ENCODE measurements around the gene SLC13A3.
"Not testable (repeated sequence)": the region's sequence is repeated elsewhere in the genome, so short reads cannot be mapped to it uniquely, and the experiment has no call there.

GRCh38 chr20:46676649-46677316, 25.5 kb upstream of the SLC13A3 start:
- TF ChIP-seq, protein P1, sequence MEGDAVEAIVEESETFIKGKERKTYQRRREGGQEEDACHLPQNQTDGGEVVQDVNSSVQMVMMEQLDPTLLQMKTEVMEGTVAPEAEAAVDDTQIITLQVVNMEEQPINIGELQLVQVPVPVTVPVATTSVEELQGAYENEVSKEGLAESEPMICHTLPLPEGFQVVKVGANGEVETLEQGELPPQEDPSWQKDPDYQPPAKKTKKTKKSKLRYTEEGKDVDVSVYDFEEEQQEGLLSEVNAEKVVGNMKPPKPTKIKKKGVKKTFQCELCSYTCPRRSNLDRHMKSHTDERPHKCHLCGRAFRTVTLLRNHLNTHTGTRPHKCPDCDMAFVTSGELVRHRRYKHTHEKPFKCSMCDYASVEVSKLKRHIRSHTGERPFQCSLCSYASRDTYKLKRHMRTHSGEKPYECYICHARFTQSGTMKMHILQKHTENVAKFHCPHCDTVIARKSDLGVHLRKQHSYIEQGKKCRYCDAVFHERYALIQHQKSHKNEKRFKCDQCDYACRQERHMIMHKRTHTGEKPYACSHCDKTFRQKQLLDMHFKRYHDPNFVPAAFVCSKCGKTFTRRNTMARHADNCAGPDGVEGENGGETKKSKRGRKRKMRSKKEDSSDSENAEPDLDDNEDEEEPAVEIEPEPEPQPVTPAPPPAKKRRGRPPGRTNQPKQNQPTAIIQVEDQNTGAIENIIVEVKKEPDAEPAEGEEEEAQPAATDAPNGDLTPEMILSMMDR (IDR thresholded peaks at IDR 0.05; ENCODE audit: low read depth, low read length, poor library complexity, severe bottlenecking) = not testable (repeated sequence)
- TF ChIP-seq EZH2phosphoT487 (IDR thresholded peaks at IDR 0.05; ENCODE audit: borderline replicate concordance, low read length) = not testable (repeated sequence)

All from DOHH2 (cell line).